Measurements from ENCODE around the gene TXNL4B. TPM values are rescaled to one million over a fixed set of nuclear protein-coding genes. Genes with fewer than 3 reads are reported as not detected.

Gene TXNL4B
- total RNA-seq, 1 experiment from 2014 or later: 9.9 TPM

DNA sequence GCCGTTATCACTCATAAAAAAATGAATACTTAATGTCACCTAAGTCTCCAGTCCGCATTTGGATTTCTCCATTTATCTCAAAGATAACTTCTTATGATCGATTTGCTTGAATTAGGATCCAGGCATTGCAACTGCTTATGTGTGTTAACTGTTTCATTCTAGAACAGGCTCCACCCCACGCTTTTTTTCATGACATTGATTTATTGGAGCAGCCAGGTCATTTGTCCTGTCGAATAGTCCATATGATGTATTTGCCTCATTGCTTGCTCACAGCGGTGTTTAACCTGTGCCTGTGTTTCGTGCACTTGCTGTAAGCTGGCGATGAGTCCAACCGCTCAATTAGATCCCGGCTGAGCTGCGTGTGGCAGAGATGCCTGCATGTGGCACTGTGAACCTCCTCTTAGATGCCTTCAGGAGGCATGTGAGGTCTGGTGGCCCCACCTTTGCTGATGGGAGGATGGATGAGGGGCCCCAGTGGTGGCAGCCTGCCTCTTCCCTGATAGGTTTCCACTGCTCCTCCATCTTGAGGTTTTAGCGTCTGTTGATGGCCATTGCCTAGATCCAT, 16.6 kb upstream of the TXNL4B start:
- Histone ChIP-seq H3K18ac (ENCODE audit: insufficient read length, low read depth, low read length) (no peak overlapping the region), H4K5ac (ENCODE audit: insufficient read length, low read depth, low read length) (no peak overlapping the region), H3T11ph (ENCODE audit: low read length) (no peak overlapping the region), H3K27me3 (ENCODE audit: insufficient read depth, low read length) (no peaks in the 10 kb centered on the region), H3K23ac (ENCODE audit: insufficient read length, low read depth, low read length) (no peak overlapping the region), H3K56ac (ENCODE audit: insufficient read length, low read depth, low read length) (no peak overlapping the region), H3K9me3 (ENCODE audit: control insufficient read depth, low read depth, low read length) (no peaks in the 10 kb centered on the region), H2BK20ac (ENCODE audit: low read depth, low read length, poor library complexity, severe bottlenecking) (no peak overlapping the region), H3K4me1 (ENCODE audit: insufficient read depth, low read length) (no peaks in the 10 kb centered on the region), H4K8ac (replicated peaks; ENCODE audit: insufficient read length, low read depth, low read length) (no peak overlapping the region), H4K91ac (ENCODE audit: insufficient read length, low read depth, low read length) (no peak overlapping the region), H3K23me2 (ENCODE audit: insufficient read length, low read depth, low read length, poor library complexity, severe bottlenecking) (no peaks in the 10 kb centered on the region), H3K79me2 (ENCODE audit: insufficient read depth, low read length) (no peaks in the 10 kb centered on the region), H2BK120ac (ENCODE audit: low read depth, low read length, poor library complexity, severe bottlenecking) (no peak overlapping the region), H4K20me1 (ENCODE audit: control insufficient read depth, insufficient read depth, insufficient read length) (no peaks in the 10 kb centered on the region), H3K79me1 (ENCODE audit: insufficient read depth, low read depth, low read length, poor library complexity, severe bottlenecking) (no peaks in the 10 kb centered on the region), H2BK12ac (ENCODE audit: insufficient read length, low read depth, low read length) (no peak overlapping the region), H2AFZ (ENCODE audit: low read length) (no peak overlapping the region), H3K9ac (ENCODE audit: extremely low read depth, insufficient read length, low read length) (no peak overlapping the region), H3K4me2 (ENCODE audit: insufficient read depth, insufficient read length, low read length) (no peak overlapping the region), H3K27ac (ENCODE audit: insufficient read length, low read depth, low read length) (no peak overlapping the region), H3K14ac (ENCODE audit: insufficient read depth, low read length) (no peak overlapping the region), H3K4ac (ENCODE audit: low read depth, low read length) (no peak overlapping the region), H2BK5ac (ENCODE audit: insufficient read length, low read length) (no peak overlapping the region), H2AK5ac (ENCODE audit: insufficient read length, low read length) (no peak overlapping the region), H2BK15ac (ENCODE audit: low read depth, low read length) (no peak overlapping the region)
- no peak for TF ChIP-seq CTCF (conservative IDR thresholded peaks at IDR 0.05)
- no peaks in the 10 kb centered on the region for H3K27me3 Mint-ChIP-seq (ENCODE audit: low read depth)
- peaks cover 32 to 75% (median 74%) of the 10 kb centered on the region in 3 experiments for H3K36me3 Mint-ChIP-seq (ENCODE audit: insufficient read depth in 1 of 3, low read depth in 3 of 3)
- no peaks in the 10 kb centered on the region for H3K4me1 Mint-ChIP-seq
- no CpG with 5 or more reads among the region's 12 CpGs for WGBS (ENCODE audit: extremely low coverage, insufficient read length, low lambda C conversion rate)
- no peaks in the 10 kb centered on the region for H3K9me3 Mint-ChIP-seq
- no peak overlapping the region for H3K4me3 Mint-ChIP-seq
- H3K27ac Mint-ChIP-seq: no peak overlapping the region
- DNase-seq: no peak

Data from H9 (cell line).